Measurements from ENCODE around the gene PITPNM1. TPM values are rescaled to one million over a fixed set of nuclear protein-coding genes. Genes with fewer than 3 reads are reported as not detected.

The PITPNM1 gene
- 34.1 to 60.5 TPM (median 47.3 TPM) in 5 replicates for total RNA-seq (2022; extraction: Qiagen RNA extraction; ENCODE audit: low read depth)

DNA sequence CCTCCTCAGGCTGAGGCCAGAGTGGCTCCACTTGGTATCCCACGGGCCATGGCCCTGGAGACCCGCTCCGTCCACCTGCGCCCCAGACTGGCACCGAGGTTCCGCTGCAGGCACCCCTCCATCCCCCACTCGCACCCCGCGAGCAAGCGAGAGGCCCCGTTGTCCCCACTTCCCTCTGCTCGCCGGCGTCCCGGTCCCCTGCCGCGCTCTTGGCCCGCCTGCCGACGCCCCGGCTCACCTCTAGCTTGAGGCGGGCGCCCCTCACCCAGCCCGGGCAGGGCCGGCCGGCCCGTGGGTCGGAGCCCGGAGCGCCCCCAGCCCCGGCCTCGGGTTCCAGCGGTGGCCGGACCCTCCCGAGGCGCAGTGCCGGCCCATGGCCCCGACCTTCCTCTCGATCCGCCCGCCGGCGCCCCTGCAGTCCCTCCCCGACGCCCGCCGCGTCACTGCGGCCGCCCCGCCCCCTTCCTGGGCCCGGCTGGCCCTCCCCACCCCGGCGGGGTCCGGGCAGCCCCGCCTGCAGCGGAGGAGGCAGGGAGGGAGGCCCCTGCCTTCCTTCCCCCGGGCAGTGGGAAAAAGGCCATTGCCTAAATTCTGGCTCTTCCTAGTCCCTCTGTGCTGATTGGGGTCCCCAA is at the start of gene PITPNM1:
Gene PITPNM1, minus strand, starts transcription at position 414 of the 632 bp plus-strand sequence. CDS start 1,183 bp downstream, outside the sequence.

GRCh38 chr11:67522844-67523555 is 17.8 kb upstream of the PITPNM1 start, which contains the start of gene CABP2:
Gene CABP2 (minus strand): TSS chr11:67523446. CDS start chr11:67523326, 120 bp downstream.

DNA sequence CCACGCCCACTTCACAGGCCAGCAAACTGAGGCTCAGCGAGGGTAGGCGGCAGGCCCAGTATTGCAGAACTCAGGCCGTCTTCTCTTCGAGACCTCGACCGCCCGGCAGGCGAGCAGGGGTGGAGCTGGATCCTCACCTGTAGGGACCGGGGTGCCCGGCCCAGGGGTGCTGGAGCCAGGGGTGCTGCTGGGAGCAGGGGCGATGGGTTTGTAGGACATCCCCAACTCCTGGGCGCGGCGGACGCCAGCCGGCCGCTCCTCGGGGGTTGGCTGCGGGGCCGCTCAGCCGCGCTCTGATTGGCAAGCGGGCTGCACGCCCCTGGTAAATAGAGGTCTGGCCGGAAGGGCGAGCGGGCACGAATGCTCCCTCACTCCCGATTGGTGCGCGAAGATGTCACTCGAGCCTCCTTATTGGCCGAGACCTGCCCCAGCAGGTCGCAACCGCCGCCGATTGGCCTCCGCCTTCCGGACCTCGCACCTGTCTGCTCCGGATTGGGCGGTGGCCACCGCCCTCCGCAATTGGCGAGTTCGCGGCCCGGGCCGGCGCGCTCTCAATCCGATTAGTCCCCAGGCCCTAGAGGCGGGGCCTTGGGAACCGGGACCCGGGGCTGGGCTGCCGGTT is 2.8 kb upstream of the PITPNM1 start, which contains the start of gene CDK2AP2:
Gene CDK2AP2, minus strand, starts transcription at position 299 of the 622 bp plus-strand sequence. Its CDS starts 80 bp downstream, at position 219.

GRCh38 chr11:67482827-67483798 is 22.1 kb downstream of the PITPNM1 start, which contains the start of gene AIP:
Gene AIP (plus strand): TSS chr11:67483026. CDS start chr11:67483159, 133 bp downstream.

GRCh38 chr11:67468759-67469507 is 36.2 kb downstream of the PITPNM1 start, which contains the start of gene TMEM134:
Gene TMEM134 (minus strand): TSS chr11:67469251. CDS start chr11:67469192, 59 bp downstream.

DNA sequence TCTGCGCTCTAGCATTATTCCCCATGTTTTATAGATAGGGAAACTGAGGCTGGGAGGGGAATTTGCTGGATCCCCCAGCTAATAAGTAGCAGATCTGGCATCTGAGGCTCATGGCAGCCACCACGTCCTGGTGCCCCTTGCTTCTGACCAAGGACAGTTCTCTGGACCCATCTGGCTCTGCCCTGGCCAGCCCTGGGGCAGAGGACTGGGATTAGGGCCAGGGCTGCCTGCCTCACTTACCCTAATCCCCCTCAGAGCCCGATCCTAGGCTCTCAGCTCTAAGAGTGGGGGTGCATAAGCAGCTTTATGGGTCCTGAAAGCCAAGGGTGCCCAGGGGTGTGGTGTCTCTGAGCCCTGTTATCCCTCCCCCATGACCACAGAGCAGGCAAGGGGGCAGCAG is 50.1 kb downstream of the PITPNM1 start, which contains the start of gene CABP4:
Gene CABP4, plus strand, starts transcription at position 301 of the 400 bp plus-strand sequence. Its CDS starts 70 bp downstream, at position 371.

GRCh38 chr11:67452141-67452952 is 52.8 kb downstream of the PITPNM1 start, which contains the start of gene GPR152:
Gene GPR152 (minus strand): TSS chr11:67452729. CDS start chr11:67452724, 5 bp downstream.

Other genes starting within 250 kb of the PITPNM1 start
- gene GRK2, start 238.9 kb downstream of the PITPNM1 start, total RNA-seq (2022; extraction: Qiagen RNA extraction; ENCODE audit: low read depth): 24.2 to 47.0 TPM (median 42.2 TPM) in 5 replicates
- 16.2 to 30.1 TPM (median 24.8 TPM) in 5 replicates for gene ANKRD13D, start 216.1 kb downstream of the PITPNM1 start, total RNA-seq (2022; extraction: Qiagen RNA extraction; ENCODE audit: low read depth)
- 18.7 to 29.1 TPM (median 27.1 TPM) in 5 replicates for gene SSH3, start 201.8 kb downstream of the PITPNM1 start, total RNA-seq (2022; extraction: Qiagen RNA extraction; ENCODE audit: low read depth)
- gene POLD4, start 151.8 kb downstream of the PITPNM1 start, total RNA-seq (2022; extraction: Qiagen RNA extraction; ENCODE audit: low read depth): 178 to 259 TPM (median 241 TPM) in 5 replicates
- 31.1 to 50.6 TPM (median 43.0 TPM) in 5 replicates for gene CLCF1, start 131.8 kb downstream of the PITPNM1 start, total RNA-seq (2022; extraction: Qiagen RNA extraction; ENCODE audit: low read depth)
- gene RAD9A, start 113.4 kb downstream of the PITPNM1 start, total RNA-seq (2022; extraction: Qiagen RNA extraction; ENCODE audit: low read depth): 19.5 to 36.8 TPM (median 32.0 TPM) in 5 replicates
- gene PPP1CA, start 103.5 kb downstream of the PITPNM1 start, total RNA-seq (2022; extraction: Qiagen RNA extraction; ENCODE audit: low read depth): 240 to 296 TPM (median 291 TPM) in 5 replicates
- gene TBC1D10C, start 101.3 kb downstream of the PITPNM1 start, total RNA-seq (2022; extraction: Qiagen RNA extraction; ENCODE audit: low read depth): 0.04 to 0.21 TPM (median 0.15 TPM) in 3 of 5 replicates, not detected in the others
- gene CARNS1, start 89.7 kb downstream of the PITPNM1 start, total RNA-seq (2022; extraction: Qiagen RNA extraction; ENCODE audit: low read depth): 0.08 to 0.21 TPM (median 0.14 TPM) in 5 replicates
- 33.7 to 50.6 TPM (median 48.8 TPM) in 5 replicates for gene RPS6KB2, start 76.9 kb downstream of the PITPNM1 start, total RNA-seq (2022; extraction: Qiagen RNA extraction; ENCODE audit: low read depth)
- 0.22 to 0.62 TPM in 2 of 5 replicates, not detected in the others for gene PTPRCAP, start 67.7 kb downstream of the PITPNM1 start, total RNA-seq (2022; extraction: Qiagen RNA extraction; ENCODE audit: low read depth)
- gene CORO1B, start 61.9 kb downstream of the PITPNM1 start, total RNA-seq (2022; extraction: Qiagen RNA extraction; ENCODE audit: low read depth): 38.0 to 67.3 TPM (median 57.2 TPM) in 5 replicates
- 0.13 TPM in 1 of 5 replicates, not detected in the others for gene GPR152, start 52.6 kb downstream of the PITPNM1 start, total RNA-seq (2022; extraction: Qiagen RNA extraction; ENCODE audit: low read depth)
- gene CABP4, start 50.0 kb downstream of the PITPNM1 start, total RNA-seq (2022; extraction: Qiagen RNA extraction; ENCODE audit: low read depth): not detected in 5 replicates
- gene TMEM134, start 36.1 kb downstream of the PITPNM1 start, total RNA-seq (2022; extraction: Qiagen RNA extraction; ENCODE audit: low read depth): 36.4 to 70.3 TPM (median 62.1 TPM) in 5 replicates
- gene AIP, start 22.3 kb downstream of the PITPNM1 start, total RNA-seq (2022; extraction: Qiagen RNA extraction; ENCODE audit: low read depth): 43.6 to 48.9 TPM (median 48.0 TPM) in 5 replicates
- gene CDK2AP2, start 2.8 kb upstream of the PITPNM1 start, total RNA-seq (2022; extraction: Qiagen RNA extraction; ENCODE audit: low read depth): 50.3 to 95.2 TPM (median 85.4 TPM) in 5 replicates
- gene CABP2, start 18.1 kb upstream of the PITPNM1 start, total RNA-seq (2022; extraction: Qiagen RNA extraction; ENCODE audit: low read depth): not detected in 5 replicates
- 1,131 to 1,719 TPM (median 1,604 TPM) in 5 replicates for gene GSTP1, start 78.4 kb upstream of the PITPNM1 start, total RNA-seq (2022; extraction: Qiagen RNA extraction; ENCODE audit: low read depth)
- 128 to 159 TPM (median 152 TPM) in 5 replicates for gene NDUFV1, start 101.6 kb upstream of the PITPNM1 start, total RNA-seq (2022; extraction: Qiagen RNA extraction; ENCODE audit: low read depth)
- gene NUDT8, start 124.6 kb upstream of the PITPNM1 start, total RNA-seq (2022; extraction: Qiagen RNA extraction; ENCODE audit: low read depth): 6.4 to 15.4 TPM (median 13.7 TPM) in 5 replicates
- not detected in 5 replicates for gene TBX10, start 134.4 kb upstream of the PITPNM1 start, total RNA-seq (2022; extraction: Qiagen RNA extraction; ENCODE audit: low read depth)
- 0.60 to 1.4 TPM (median 1.3 TPM) in 5 replicates for gene ACY3, start 145.4 kb upstream of the PITPNM1 start, total RNA-seq (2022; extraction: Qiagen RNA extraction; ENCODE audit: low read depth)
- gene ALDH3B2, start 169.3 kb upstream of the PITPNM1 start, total RNA-seq (2022; extraction: Qiagen RNA extraction; ENCODE audit: low read depth): not detected in 5 replicates